ENCODE data around the gene FBXO4. TPM values are rescaled to one million over a fixed set of nuclear protein-coding genes. Genes with fewer than 3 reads are reported as not detected.
"Not testable (repeated sequence)": the region's sequence is repeated elsewhere in the genome, so short reads cannot be mapped to it uniquely, and the experiment has no call there.

FBXO4 gene
- total RNA-seq, 1 experiment from 2014 or later: 30.4 TPM

DNA sequence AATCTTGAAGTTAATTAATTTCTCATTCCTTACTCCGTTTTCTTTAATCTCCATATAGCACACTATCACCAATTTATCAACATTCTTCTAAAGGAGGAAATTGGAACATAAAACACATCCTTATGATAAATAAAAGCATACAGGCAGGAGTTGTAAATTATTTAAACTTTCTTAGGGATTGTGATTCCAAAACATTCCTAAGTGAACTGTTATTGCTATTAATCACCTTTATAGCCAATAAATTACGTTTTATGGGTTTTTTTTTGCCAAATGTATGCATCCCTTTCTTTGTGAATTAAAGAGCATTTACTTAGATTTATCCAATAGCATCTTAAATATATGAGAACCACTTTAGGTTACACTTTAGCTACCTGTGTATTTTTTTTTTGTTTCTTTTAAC, 55.3 kb downstream of the FBXO4 start:
- BruUV-seq (replicated peaks): no TSS peak
- ChIA-PET POLR2A (ENCODE audit: unreplicated experiment) (no interaction called here), CTCF (interaction anchor here (0.6 to 0.7 kb wide), 2 partner anchors 396 to 909 kb away, joined by 4 to 6 read pairs; no protein-coding TSS in a partner anchor)
- intact Hi-C loops (cut with micrococcal nuclease; ENCODE audit: unreplicated experiment): no loop called here
- Histone ChIP-seq H3K4me3 (no peak overlapping the region), H3K79me2 (ENCODE audit: low read depth) (no peaks in the 10 kb centered on the region), H3K4me1 (replicated peaks; ENCODE audit: insufficient read depth) (no peaks in the 10 kb centered on the region), H4K20me1 (ENCODE audit: insufficient read depth) (no peaks in the 10 kb centered on the region), H2AFZ (no peak overlapping the region), H3K9me2 (ENCODE audit: insufficient read depth) (no peaks in the 10 kb centered on the region), H3F3A (ENCODE audit: insufficient read depth, low read depth) (no peaks in the 10 kb centered on the region), H3K27me3 (ENCODE audit: insufficient read depth, low read depth) (no peaks in the 10 kb centered on the region), H3K4me2 (no peak overlapping the region), H3K36me3 (ENCODE audit: low read depth) (no peaks in the 10 kb centered on the region), H3K9me3 (ENCODE audit: insufficient read depth, low read depth) (no peaks in the 10 kb centered on the region; the same call in 1 of the 2 replicates), H3K27ac (no peak overlapping the region)
- DNase-seq: no peak
- TF ChIP-seq EZH2 (IDR thresholded peaks at IDR 0.05; ENCODE audit: low read depth): no peak
- TF ChIP-seq, protein P1, sequence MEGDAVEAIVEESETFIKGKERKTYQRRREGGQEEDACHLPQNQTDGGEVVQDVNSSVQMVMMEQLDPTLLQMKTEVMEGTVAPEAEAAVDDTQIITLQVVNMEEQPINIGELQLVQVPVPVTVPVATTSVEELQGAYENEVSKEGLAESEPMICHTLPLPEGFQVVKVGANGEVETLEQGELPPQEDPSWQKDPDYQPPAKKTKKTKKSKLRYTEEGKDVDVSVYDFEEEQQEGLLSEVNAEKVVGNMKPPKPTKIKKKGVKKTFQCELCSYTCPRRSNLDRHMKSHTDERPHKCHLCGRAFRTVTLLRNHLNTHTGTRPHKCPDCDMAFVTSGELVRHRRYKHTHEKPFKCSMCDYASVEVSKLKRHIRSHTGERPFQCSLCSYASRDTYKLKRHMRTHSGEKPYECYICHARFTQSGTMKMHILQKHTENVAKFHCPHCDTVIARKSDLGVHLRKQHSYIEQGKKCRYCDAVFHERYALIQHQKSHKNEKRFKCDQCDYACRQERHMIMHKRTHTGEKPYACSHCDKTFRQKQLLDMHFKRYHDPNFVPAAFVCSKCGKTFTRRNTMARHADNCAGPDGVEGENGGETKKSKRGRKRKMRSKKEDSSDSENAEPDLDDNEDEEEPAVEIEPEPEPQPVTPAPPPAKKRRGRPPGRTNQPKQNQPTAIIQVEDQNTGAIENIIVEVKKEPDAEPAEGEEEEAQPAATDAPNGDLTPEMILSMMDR (conservative IDR thresholded peaks at IDR 0.05): no peak

DNA sequence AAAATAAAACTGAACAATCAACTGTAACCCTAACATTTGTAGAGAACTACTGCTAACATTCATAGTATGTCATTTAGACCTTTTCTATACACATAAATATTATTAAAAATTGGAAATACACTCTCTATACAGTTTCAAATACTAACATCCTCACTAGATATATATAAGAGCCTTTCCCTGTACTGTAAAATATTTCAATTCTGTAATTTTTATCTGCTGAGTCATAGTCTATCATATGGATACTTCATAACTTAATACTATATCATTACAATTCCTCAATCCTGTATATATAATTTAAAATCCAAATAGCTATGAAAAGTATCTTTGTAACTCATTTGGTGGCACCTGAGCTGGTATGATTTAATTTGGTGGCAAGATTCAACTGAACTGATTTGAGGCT, 55.8 kb downstream of the FBXO4 start:
- Histone ChIP-seq H3K9me2 (ENCODE audit: insufficient read depth) (no peaks in the 10 kb centered on the region), H3K4me1 (replicated peaks; ENCODE audit: insufficient read depth) (no peaks in the 10 kb centered on the region), H3K27ac (no peak overlapping the region), H3K9me3 (ENCODE audit: insufficient read depth, low read depth) (no peaks in the 10 kb centered on the region; the same call in 1 of the 2 replicates), H2AFZ (no peak overlapping the region), H3K79me2 (ENCODE audit: low read depth) (no peaks in the 10 kb centered on the region), H3K36me3 (ENCODE audit: low read depth) (no peaks in the 10 kb centered on the region), H4K20me1 (ENCODE audit: insufficient read depth) (no peaks in the 10 kb centered on the region), H3F3A (ENCODE audit: insufficient read depth, low read depth) (no peaks in the 10 kb centered on the region), H3K4me3 (no peak overlapping the region), H3K4me2 (no peak overlapping the region), H3K27me3 (ENCODE audit: insufficient read depth, low read depth) (peaks cover 2% of the 10 kb centered on the region; the same call in 1 of the 2 replicates)
- ChIA-PET CTCF (interaction anchor here (0.6 to 0.7 kb wide), 2 partner anchors 397 to 908 kb away, joined by 4 to 6 read pairs; no protein-coding TSS in a partner anchor), POLR2A (ENCODE audit: unreplicated experiment) (no interaction called here)
- TF ChIP-seq, protein P1 (conservative IDR thresholded peaks at IDR 0.05): no peak
- TF ChIP-seq EZH2 (IDR thresholded peaks at IDR 0.05; ENCODE audit: low read depth): no peak
- BruUV-seq (replicated peaks): no TSS peak
- intact Hi-C loops (cut with micrococcal nuclease; ENCODE audit: unreplicated experiment): no loop called here
- no peak for DNase-seq

DNA sequence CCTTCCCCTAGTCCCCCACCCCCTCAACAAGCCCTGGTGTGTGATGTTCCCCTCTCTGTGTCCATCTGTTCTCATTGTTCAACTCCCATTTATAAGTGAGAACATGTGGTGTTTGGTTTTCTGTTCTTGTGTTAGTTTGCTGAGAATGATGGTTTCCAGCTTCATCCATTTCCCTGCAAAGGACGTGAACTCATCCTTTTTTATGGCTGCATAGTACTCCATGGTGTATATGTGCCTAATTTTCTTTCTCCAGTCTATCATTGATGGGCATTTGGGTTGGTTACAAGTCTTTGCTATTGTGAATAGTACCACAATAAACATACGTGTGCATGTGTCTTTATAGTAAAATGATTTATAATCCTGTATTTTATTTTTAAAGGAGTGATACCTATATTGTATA, 57.8 kb downstream of the FBXO4 start:
- CTCF ChIA-PET; H3K36me3 ChIP-seq (ENCODE audit: low read depth); H3K4me2 ChIP-seq; intact Hi-C loops (cut with micrococcal nuclease; ENCODE audit: unreplicated experiment); BruUV-seq (replicated peaks); H3K79me2 ChIP-seq (ENCODE audit: low read depth); DNase-seq; H3K4me1 ChIP-seq (replicated peaks; ENCODE audit: insufficient read depth); H4K20me1 ChIP-seq (ENCODE audit: insufficient read depth); H2AFZ ChIP-seq; H3F3A ChIP-seq (ENCODE audit: insufficient read depth, low read depth); POLR2A ChIA-PET (ENCODE audit: unreplicated experiment); H3K9me2 ChIP-seq (ENCODE audit: insufficient read depth); H3K27ac ChIP-seq; H3K9me3 ChIP-seq (ENCODE audit: insufficient read depth, low read depth); H3K4me3 ChIP-seq: not testable (repeated sequence)
- H3K27me3 ChIP-seq (ENCODE audit: insufficient read depth, low read depth): peaks cover 21% of the 10 kb centered on the region

DNA sequence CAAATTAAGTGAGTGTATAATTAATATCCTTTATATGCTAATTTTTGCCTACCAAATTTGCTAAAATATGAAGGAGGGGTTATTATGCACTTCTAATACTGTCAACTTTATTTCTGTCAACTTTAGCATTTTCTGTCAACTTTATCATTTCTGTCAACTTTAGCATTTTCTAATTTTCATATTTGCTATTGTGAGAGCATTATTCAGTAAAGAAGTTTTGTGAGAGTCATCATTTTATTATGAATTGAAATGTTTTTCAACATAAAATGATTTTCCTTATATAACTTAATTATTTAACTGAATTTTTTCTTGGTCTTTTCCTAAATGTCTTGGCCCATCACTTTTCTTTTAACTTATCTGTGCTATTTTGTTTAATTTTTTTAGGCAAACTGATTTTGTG, 58.2 kb downstream of the FBXO4 start:
- Histone ChIP-seq H3K27ac (no peak overlapping the region), H2AFZ (no peak overlapping the region), H3K27me3 (ENCODE audit: insufficient read depth, low read depth) (peaks cover 25% of the 10 kb centered on the region), H3K4me1 (replicated peaks; ENCODE audit: insufficient read depth) (no peaks in the 10 kb centered on the region), H3K36me3 (ENCODE audit: low read depth) (no peaks in the 10 kb centered on the region), H3K4me3 (no peak overlapping the region), H3K79me2 (ENCODE audit: low read depth) (no peaks in the 10 kb centered on the region), H4K20me1 (ENCODE audit: insufficient read depth) (no peaks in the 10 kb centered on the region), H3K4me2 (no peak overlapping the region), H3K9me3 (ENCODE audit: insufficient read depth, low read depth) (no peaks in the 10 kb centered on the region; the same call in 1 of the 2 replicates), H3F3A (ENCODE audit: insufficient read depth, low read depth) (no peaks in the 10 kb centered on the region), H3K9me2 (ENCODE audit: insufficient read depth) (no peaks in the 10 kb centered on the region)
- TF ChIP-seq, protein P1 (conservative IDR thresholded peaks at IDR 0.05): no peak
- no peak for TF ChIP-seq EZH2 (IDR thresholded peaks at IDR 0.05; ENCODE audit: low read depth)
- CTCF ChIA-PET: no interaction called here
- POLR2A ChIA-PET (ENCODE audit: unreplicated experiment): no interaction called here
- BruUV-seq (replicated peaks): no TSS peak
- no peak for DNase-seq
- intact Hi-C loops (cut with micrococcal nuclease; ENCODE audit: unreplicated experiment): no loop called here
